ENCODE results near the gene PLEKHG2. TPM values are rescaled to one million over a fixed set of nuclear protein-coding genes. Genes with fewer than 3 reads are reported as not detected.

PLEKHG2 gene
- total and polyA plus RNA-seq, 2 donors (not counting 1 experiment from before 2014, with no cell fraction given), result 13.1 to 13.7 TPM

- H3K27me3 ChIP-seq (ENCODE audit: control insufficient read depth, insufficient read depth, low read length), result no peaks in the 10 kb centered on the region
- peaks cover 13% of the 10 kb centered on the region for H3K36me3 ChIP-seq (ENCODE audit: control insufficient read depth, insufficient read depth, low read length)
- peaks cover 15% of the 10 kb centered on the region for H3K4me1 ChIP-seq (ENCODE audit: control insufficient read depth, extremely low read depth, insufficient read depth, low read length)
- peaks cover 1% of the 10 kb centered on the region for H4K20me1 ChIP-seq (ENCODE audit: control insufficient read depth, extremely low read depth, insufficient read depth, low read length)
- peak overlapping the region; percentile 86 for H3K4me2 ChIP-seq (ENCODE audit: extremely low read depth, insufficient read depth, low read length)
- H3K27ac ChIP-seq (ENCODE audit: insufficient read depth, low read length), result peak overlapping the region; percentile 91
- DNase-seq (ENCODE audit: low read depth in 2 of 2), result peak; percentile 51 to 66
- H3K9ac ChIP-seq (ENCODE audit: insufficient read depth, low read length), result peak overlapping the region; percentile 74
- no peak overlapping the region for H2AFZ ChIP-seq (ENCODE audit: low read length)
- peaks cover 32% of the 10 kb centered on the region for H3K79me2 ChIP-seq (ENCODE audit: control insufficient read depth, insufficient read depth, low read length)
- no peaks in the 10 kb centered on the region for H3K9me3 ChIP-seq (ENCODE audit: control insufficient read depth, insufficient read depth, low read depth, low read length)
- no peak for TF ChIP-seq EZH2 (IDR thresholded peaks at IDR 0.05; ENCODE audit: low read length, missing control alignments)
- H3K4me3 ChIP-seq (replicated peaks in 1 of 4; ENCODE audit: control extremely low read depth in 1 of 4, insufficient read depth in 1 of 4, low read depth in 3 of 4, low read length in 4 of 4), result peak overlapping the region; percentile 81 to 98 (median 86)
These were observed 922 bp downstream of the PLEKHG2 start for GRCh38 chr19:39413272-39413910.

GRCh38 chr19:39413911-39414608, 1.6 kb downstream of the PLEKHG2 start:
- peak in 1 of 2 donors; percentile 40 for DNase-seq (ENCODE audit: low read depth in 2 of 2)
- H3K4me2 ChIP-seq (ENCODE audit: extremely low read depth, insufficient read depth, low read length), result peak overlapping the region; percentile 86
- H3K36me3 ChIP-seq (ENCODE audit: control insufficient read depth, insufficient read depth, low read length), result peaks cover 12% of the 10 kb centered on the region
- H3K4me1 ChIP-seq (ENCODE audit: control insufficient read depth, extremely low read depth, insufficient read depth, low read length), result peaks cover 15% of the 10 kb centered on the region
- H2AFZ ChIP-seq (ENCODE audit: low read length), result no peak overlapping the region
- peak overlapping the region; percentile 61 for H3K27ac ChIP-seq (ENCODE audit: insufficient read depth, low read length)
- H4K20me1 ChIP-seq (ENCODE audit: control insufficient read depth, extremely low read depth, insufficient read depth, low read length), result no peaks in the 10 kb centered on the region
- H3K4me3 ChIP-seq (replicated peaks in 1 of 4; ENCODE audit: control extremely low read depth in 1 of 4, insufficient read depth in 1 of 4, low read depth in 3 of 4, low read length in 4 of 4), result peak overlapping the region; percentile 71 to 98 (median 84)
- no peaks in the 10 kb centered on the region for H3K9me3 ChIP-seq (ENCODE audit: control insufficient read depth, insufficient read depth, low read depth, low read length)
- H3K27me3 ChIP-seq (ENCODE audit: control insufficient read depth, insufficient read depth, low read length), result no peaks in the 10 kb centered on the region
- peak; percentile 17 to 20 for TF ChIP-seq CTCF (conservative IDR thresholded peaks at IDR 0.05 in 1 of 2, IDR thresholded peaks at IDR 0.05 in 1 of 2; ENCODE audit: low read depth in 1 of 2, low read length in 2 of 2)
- TF ChIP-seq EZH2 (IDR thresholded peaks at IDR 0.05; ENCODE audit: low read length, missing control alignments), result no peak
- H3K9ac ChIP-seq (ENCODE audit: insufficient read depth, low read length), result peak overlapping the region; percentile 74
- H3K79me2 ChIP-seq (ENCODE audit: control insufficient read depth, insufficient read depth, low read length), result peaks cover 25% of the 10 kb centered on the region

GRCh38 chr19:39415111-39416046, 2.9 kb downstream of the PLEKHG2 start:
- H3K4me3 ChIP-seq (replicated peaks in 1 of 4; ENCODE audit: control extremely low read depth in 1 of 4, insufficient read depth in 1 of 4, low read depth in 3 of 4, low read length in 4 of 4), result peak overlapping the region; percentile 71 to 98 (median 84)
- H3K36me3 ChIP-seq (ENCODE audit: control insufficient read depth, insufficient read depth, low read length), result peaks cover 12% of the 10 kb centered on the region
- no peaks in the 10 kb centered on the region for H4K20me1 ChIP-seq (ENCODE audit: control insufficient read depth, extremely low read depth, insufficient read depth, low read length)
- peaks cover 14% of the 10 kb centered on the region for H3K4me1 ChIP-seq (ENCODE audit: control insufficient read depth, extremely low read depth, insufficient read depth, low read length)
- H3K9me3 ChIP-seq (ENCODE audit: control insufficient read depth, insufficient read depth, low read depth, low read length), result no peaks in the 10 kb centered on the region
- H2AFZ ChIP-seq (ENCODE audit: low read length), result no peak overlapping the region
- peak overlapping the region; percentile 45 for H3K27ac ChIP-seq (ENCODE audit: insufficient read depth, low read length)
- peaks cover 20% of the 10 kb centered on the region for H3K79me2 ChIP-seq (ENCODE audit: control insufficient read depth, insufficient read depth, low read length)
- H3K9ac ChIP-seq (ENCODE audit: insufficient read depth, low read length), result peak overlapping the region; percentile 48
- peak overlapping the region; percentile 86 for H3K4me2 ChIP-seq (ENCODE audit: extremely low read depth, insufficient read depth, low read length)
- DNase-seq (ENCODE audit: low read depth in 2 of 2), result no peak
- H3K27me3 ChIP-seq (ENCODE audit: control insufficient read depth, insufficient read depth, low read length), result no peaks in the 10 kb centered on the region
- TF ChIP-seq EZH2 (IDR thresholded peaks at IDR 0.05; ENCODE audit: low read length, missing control alignments) (no peak), CTCF (conservative IDR thresholded peaks at IDR 0.05 in 1 of 2, IDR thresholded peaks at IDR 0.05 in 1 of 2; ENCODE audit: low read depth in 1 of 2, low read length in 2 of 2) (no peak)
